SH-SY5Y (cell line): Measurements from ENCODE around the gene ADIPOQ.

ENCODE experiments used
- GATA2 ChIP-seq: IDR thresholded peaks from 2 replicates; pipeline ENCODE4 v1.6.1; 2011; ENCODE audit warnings: mild to moderate bottlenecking, low read depth, low read length
- GATA3 ChIP-seq: IDR thresholded peaks from 2 replicates; pipeline ENCODE4 v1.6.1; 2011; ENCODE audit warnings: low read depth, mild to moderate bottlenecking, low read length, moderate library complexity

The ADIPOQ gene

DNA sequence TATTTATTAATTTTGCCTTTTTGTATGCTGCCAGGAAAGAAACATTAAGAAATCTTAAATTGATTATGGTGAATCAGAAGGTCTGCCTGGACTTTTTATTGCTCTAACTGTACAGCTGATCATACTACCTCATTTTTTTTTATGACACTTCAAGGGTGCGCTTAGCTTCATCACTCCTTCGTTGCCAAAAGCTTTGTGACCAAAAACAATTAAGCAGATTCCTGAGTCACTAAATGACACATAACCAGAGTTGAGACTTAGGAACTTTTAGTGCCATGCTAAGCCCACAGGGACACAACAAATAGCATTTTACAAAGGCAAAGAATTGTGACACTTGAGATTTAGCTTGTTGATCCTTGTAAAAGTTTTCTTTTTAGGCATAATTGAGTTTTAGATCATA, 4.9 kb downstream of the ADIPOQ start:
- TF ChIP-seq GATA3 (no peak), GATA2 (no peak)

DNA sequence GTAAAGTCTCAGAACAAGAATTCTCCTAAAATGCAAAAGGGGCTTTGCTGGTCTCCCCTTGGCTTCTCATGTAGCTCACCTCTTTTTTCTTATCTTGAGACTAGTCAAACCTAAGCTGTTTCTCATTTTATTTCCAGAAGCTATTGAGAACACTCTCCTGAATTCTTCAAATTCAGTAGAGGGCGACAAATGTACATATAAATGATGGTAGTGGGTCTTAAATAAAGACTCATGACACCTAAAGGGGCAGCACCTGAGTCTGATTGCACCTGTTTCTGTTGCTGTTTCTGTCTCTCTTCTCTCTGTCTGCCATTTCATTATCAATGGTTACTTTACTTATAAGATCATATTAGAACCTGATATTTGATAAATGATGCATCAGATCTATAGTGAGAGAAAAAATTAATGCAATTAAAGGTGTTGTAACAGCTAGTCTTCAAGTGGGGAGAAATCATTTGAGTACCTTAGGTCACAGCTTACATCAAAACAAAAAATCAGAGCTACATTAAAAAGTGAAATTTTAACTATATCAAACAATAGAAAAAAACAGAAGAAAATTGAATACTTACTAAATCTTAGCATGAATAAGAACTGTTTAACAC, 7.0 kb downstream of the ADIPOQ start:
- TF ChIP-seq GATA3 = no peak
- no peak for TF ChIP-seq GATA2

DNA sequence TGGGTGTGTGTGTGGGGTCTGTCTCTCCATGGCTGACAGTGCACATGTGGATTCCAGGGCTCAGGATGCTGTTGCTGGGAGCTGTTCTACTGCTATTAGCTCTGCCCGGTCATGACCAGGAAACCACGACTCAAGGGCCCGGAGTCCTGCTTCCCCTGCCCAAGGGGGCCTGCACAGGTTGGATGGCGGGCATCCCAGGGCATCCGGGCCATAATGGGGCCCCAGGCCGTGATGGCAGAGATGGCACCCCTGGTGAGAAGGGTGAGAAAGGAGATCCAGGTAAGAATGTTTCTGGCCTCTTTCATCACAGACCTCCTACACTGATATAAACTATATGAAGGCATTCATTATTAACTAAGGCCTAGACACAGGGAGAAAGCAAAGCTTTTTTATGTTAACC, 10.5 kb downstream of the ADIPOQ start:
- TF ChIP-seq GATA2 = no peak
- TF ChIP-seq GATA3 = no peak

DNA sequence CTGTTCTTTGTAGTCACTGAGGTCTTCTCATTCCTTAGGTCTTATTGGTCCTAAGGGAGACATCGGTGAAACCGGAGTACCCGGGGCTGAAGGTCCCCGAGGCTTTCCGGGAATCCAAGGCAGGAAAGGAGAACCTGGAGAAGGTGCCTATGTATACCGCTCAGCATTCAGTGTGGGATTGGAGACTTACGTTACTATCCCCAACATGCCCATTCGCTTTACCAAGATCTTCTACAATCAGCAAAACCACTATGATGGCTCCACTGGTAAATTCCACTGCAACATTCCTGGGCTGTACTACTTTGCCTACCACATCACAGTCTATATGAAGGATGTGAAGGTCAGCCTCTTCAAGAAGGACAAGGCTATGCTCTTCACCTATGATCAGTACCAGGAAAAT, 11.6 kb downstream of the ADIPOQ start:
- TF ChIP-seq GATA2 = no peak
- no peak for TF ChIP-seq GATA3

DNA sequence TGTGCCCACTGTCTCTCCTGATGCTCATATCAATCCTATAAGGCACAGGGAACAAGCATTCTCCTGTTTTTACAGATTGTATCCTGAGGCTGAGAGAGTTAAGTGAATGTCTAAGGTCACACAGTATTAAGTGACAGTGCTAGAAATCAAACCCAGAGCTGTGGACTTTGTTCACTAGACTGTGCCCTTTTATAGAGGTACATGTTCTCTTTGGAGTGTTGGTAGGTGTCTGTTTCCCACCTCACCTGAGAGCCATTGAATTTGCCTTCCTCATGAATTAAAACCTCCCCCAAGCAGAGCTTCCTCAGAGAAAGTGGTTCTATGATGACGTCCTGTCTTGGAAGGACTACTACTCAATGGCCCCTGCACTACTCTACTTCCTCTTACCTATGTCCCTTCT, 12.4 kb downstream of the ADIPOQ start:
- TF ChIP-seq GATA2 = no peak
- TF ChIP-seq GATA3 = no peak

DNA sequence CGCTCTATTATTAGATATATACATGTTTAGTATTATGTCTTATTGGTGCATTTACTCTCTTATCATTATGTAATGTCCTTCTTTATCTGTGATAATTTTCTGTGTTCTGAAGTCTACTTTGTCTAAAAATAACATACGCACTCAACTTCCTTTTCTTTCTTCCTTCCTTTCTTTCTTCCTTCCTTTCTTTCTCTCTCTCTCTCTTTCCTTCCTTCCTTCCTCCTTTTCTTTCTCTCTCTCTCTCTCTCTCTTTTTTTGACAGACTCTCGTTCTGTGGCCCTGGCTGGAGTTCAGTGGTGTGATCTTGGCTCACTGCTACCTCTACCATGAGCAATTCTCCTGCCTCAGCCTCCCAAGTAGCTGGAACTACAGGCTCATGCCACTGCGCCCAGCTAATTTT, 15.2 kb downstream of the ADIPOQ start:
- TF ChIP-seq GATA3 (no peak), GATA2 (no peak)

DNA sequence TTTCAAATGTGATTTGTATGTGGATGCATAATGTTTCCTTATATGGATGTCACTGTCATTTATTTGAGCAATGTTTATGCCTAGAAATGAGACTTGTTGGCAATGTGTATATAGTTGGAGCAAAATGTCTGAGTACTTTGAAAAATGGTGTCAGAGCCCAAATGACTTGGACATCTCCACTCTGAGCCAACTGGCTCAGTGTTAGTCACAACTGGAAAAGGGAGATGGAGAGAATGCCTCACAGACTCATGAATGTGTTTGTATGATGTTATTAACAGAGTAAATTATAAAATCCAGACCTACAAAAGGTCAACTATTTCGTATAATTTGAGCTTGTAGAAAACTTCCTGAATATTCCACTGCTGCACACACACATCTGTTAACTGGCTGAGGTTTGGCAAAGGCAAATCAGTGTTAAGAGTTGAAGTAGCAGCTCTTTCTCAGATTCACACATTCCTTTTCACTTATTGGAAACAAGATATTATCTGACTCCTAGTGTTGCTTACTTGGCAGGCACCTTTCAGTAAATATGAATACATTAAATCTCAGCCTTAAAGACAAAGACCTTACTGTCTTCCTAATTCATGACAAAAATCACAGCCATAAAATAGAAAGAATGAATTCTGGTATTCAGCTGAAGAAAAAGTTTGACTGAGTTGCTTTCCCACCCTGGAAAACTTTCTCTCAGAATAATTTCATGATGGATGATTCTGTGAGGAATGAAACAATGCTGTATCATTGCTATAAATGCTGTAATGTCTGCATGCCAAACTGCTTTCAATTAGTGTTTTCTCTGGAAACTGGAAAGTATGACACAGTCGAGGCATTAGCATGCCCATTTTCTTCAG, 27.0 kb downstream of the ADIPOQ start:
- TF ChIP-seq GATA2 (no peak), GATA3 (no peak)

DNA sequence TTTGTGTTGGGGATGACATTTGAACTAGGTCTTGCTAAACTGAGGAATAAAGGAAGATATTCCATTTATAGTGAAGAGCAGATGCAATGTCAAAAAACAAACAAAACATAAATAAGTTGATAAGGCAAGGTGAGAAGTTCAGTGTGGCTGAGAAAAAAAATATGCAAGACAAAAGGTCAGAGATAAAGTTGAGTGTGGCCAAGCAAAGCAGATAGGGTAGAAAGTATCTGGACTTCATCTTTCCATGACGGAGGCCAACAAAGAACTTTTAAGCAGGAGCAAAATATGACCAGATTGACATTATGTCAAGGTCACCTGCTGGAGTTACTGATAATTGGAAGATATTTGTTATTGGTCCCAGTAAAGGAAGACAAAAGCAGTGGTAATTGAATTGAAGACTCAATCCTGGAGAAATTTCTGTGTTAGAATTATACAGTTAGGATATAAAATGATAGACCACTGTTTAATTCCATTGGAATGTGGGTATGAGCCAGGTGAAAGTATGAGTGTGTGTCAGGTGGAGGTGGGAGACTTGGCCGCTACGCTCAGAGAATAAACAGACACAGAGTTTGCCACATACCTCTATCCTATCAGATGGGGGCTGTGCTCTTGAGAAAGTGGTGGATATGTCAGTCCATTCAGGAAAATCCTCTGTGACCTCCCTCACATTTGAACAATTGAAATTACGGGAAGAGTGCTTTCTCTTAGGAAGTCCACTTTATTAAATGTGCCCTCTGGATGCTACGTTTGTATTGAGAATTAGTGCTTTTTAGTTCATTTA, 28.1 kb downstream of the ADIPOQ start:
- no peak for TF ChIP-seq GATA3
- TF ChIP-seq GATA2 = no peak

DNA sequence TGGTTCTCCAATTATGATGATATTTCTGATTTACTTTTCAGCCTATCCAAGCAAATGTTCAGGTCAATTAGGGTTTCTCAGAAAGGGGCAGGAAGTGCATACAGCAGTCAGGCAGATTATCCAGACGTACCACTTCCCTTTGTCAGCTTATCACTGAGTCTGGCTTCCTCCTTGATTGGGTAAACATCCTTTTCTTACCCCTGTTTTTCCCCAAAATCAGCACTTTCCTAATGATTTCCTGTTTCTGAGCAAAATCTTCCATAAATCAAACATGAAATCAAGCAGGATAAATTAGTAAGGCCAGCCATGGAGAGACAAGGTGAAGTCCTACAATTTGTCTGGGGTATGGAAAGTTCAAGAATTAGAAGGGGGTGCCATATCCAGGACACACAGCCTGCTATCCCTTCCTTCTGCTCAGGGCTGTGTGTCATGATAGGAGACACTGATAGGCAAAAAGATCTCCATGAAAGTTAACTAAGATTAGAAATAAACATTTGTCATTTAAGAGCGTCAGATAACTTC, 29.0 kb downstream of the ADIPOQ start:
- TF ChIP-seq GATA2 (no peak), GATA3 (no peak)

DNA sequence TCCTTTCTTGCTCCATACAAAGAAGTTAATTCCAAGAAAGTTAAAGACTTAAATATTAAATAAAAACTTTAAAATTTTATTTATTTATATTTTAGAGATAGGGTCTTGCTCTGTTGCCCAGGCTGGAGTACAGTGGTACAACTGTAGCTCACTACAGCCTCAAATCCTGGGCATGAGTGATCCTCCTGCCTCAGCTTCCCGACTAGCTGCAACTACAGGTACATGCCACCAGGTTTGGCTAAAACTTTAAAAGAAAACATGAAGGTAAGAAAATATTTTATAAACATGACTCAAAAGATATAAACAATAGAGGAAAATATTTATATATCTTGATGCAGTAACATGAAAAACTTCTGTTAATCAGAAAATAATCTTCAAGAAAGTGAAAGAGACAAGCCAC, 33.2 kb downstream of the ADIPOQ start:
- TF ChIP-seq GATA3 = no peak
- TF ChIP-seq GATA2 = no peak

DNA sequence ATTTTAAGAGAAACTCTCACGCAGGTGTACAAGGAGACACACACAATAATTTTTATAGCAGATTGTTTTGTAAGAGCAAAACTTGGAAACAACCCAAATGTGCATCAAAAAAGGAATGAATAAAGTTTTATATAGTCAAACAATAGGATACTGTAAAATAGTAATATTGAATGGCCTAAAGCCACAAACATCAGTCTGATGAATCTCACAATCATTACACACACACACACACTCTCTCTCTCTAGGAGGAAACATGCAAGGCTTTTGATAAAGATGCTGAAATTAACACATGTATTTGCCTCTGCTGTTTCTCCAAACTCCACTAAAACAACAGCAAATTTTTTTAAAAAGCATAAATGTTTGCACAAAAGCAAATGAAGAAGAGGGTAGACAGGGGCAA, 37.3 kb downstream of the ADIPOQ start:
- TF ChIP-seq GATA3 (no peak), GATA2 (no peak)

DNA sequence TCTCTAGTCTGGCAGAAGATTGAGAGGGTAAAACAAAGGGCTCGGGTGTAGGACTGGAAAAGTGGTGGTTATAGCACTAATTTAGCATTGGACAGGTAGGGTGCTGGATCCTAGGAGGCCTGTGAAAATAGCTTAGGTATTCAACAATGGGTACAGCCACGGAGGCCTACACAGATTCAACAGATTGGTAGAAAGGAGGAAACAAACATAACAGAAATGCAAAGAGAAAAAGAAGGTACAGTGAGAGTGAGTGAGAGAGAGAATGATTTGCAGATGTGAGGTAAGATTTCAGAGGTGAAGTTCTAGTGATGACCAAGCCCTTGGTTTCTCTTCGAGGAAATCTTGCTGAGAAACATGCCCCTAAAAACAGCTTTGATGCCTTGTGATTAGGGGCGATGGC, 37.9 kb downstream of the ADIPOQ start:
- TF ChIP-seq GATA2 (no peak), GATA3 (no peak)

DNA sequence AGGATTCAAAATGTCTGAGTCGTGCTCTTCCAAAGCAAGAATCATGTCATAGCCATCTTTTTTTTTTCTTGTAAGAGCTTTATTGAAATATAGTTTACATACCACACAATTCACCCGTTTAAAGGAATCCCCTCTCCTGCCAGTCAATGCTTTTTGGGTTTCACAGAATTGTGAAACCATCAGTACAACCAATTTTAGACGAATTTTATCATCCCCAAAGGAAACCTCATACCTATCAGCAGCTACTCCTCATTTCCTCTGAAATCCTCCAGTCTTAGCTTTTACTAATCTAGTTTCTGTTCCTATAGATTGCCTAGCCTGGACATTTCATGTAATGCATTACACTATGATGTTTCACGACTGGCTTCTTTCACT, 39.6 kb downstream of the ADIPOQ start:
- TF ChIP-seq GATA3 (no peak), GATA2 (no peak)

DNA sequence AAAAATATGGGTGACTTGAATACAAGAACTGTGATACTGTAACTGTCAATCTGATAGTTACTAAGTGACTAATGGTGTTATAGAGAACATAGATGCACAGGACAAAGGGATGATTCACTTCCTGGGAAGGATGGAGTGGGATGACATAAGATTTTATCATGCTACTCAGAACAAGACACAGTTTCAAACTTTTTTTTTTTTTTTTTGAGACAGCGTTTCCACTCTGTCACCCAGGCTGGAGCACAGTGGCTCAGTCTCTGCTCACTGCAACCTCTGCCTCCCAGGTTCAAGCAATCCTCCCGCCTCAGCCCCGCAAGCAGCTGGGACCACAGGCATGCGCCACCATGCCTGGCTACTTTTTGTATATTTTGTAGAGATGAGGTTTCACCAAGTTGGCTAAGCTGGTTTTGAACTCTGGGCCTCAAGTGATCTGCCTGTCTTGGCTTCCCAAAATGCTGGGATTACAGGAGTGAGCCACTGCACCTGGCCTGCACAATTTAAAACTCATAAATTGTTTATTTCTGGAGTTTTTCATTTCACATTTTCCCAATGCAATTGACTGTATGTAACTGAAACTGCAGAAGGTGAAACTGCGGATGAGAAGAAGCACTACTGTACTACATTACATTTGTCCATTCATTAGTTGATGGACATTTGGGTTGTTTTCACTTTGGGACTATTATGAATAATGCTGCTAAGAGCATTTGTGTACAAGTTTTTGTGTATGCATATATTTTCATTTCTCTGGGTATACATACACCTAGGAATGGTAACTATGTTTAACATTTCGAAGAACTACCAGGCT, 40.6 kb downstream of the ADIPOQ start:
- TF ChIP-seq GATA2 = no peak
- no peak for TF ChIP-seq GATA3

DNA sequence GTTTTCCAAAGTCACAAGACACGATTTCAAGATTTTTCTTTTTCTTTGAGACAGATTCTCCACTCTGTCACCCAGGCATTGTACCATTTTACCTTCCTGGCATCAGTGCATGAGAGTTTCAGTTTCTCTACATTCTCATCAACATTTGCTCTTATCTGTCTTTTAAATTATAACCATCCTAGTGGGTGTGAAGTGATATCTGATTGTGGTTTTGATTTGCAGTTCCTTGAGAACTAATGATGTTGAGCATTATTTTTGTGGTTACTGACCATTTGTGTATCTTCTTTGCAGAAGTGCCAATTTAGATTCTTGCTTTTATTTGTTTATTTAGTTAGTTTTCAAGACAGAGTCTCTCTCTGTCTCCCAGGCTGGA, 41.2 kb downstream of the ADIPOQ start:
- TF ChIP-seq GATA2 (no peak), GATA3 (no peak)
